Fibroblast of pulmonary artery (primary cell): Measurements from ENCODE around the gene ALDH16A1.
"Not testable (repeated sequence)": the region's sequence is repeated elsewhere in the genome, so short reads cannot be mapped to it uniquely, and the experiment has no call there.

Experiments used
- DNase-seq: peaks from one replicate; pipeline ENCODE4 v3.0.0-alpha.2; 2010; ENCODE audit warnings: low read depth
- H3K4me3 ChIP-seq: replicated peaks from 2 replicates; pipeline ENCODE4 v1.5.1; 2011; ENCODE audit warnings: low read depth, mild to moderate bottlenecking, control low read depth, low read length, moderate library complexity
- CTCF ChIP-seq: IDR thresholded peaks from 2 replicates; pipeline ENCODE4 v1.5.1; 2011; ENCODE audit warnings: mild to moderate bottlenecking, control low read depth, low read length, inconsistent platforms; ENCODE audit errors: missing control alignments

ALDH16A1 gene

GRCh38 chr19:49465371-49465770 lies 12.3 kb downstream of the ALDH16A1 start:
- no peak for DNase-seq
- TF ChIP-seq CTCF, result no peak
- H3K4me3 ChIP-seq, result no peak overlapping the region

- H3K4me3 ChIP-seq, result no peak overlapping the region
- DNase-seq, result no peak
- no peak for TF ChIP-seq CTCF
Measured at GRCh38 chr19:49468199-49468598, 15.2 kb downstream of the ALDH16A1 start.

GRCh38 chr19:49468746-49469447 lies 15.9 kb downstream of the ALDH16A1 start:
- TF ChIP-seq CTCF, result no peak
- peak; percentile 71 for DNase-seq
- no peak overlapping the region for H3K4me3 ChIP-seq

GRCh38 chr19:49469828-49470614 lies 17.0 kb downstream of the ALDH16A1 start:
- no peak overlapping the region for H3K4me3 ChIP-seq
- no peak for DNase-seq
- TF ChIP-seq CTCF, result no peak

GRCh38 chr19:49470615-49470978 lies 17.6 kb downstream of the ALDH16A1 start:
- no peak for TF ChIP-seq CTCF
- H3K4me3 ChIP-seq, result no peak overlapping the region
- no peak for DNase-seq

- DNase-seq, result no peak
- no peak for TF ChIP-seq CTCF
- H3K4me3 ChIP-seq, result no peak overlapping the region
Measured at GRCh38 chr19:49472936-49473335, 19.9 kb downstream of the ALDH16A1 start.

GRCh38 chr19:49473501-49473867 lies 20.5 kb downstream of the ALDH16A1 start:
- H3K4me3 ChIP-seq, result peak overlapping the region; percentile 71
- DNase-seq, result not testable (repeated sequence)
